Stomach (tissue), 4 donors: ENCODE results near the gene DCLK2.

Source experiments
- POLR2A ChIP-seq, 4 donors: fragments of 450-650 bp; IDR thresholded peaks; one replicate each; pipeline ENCODE4 v1.6.1; 2016; ENCODE audit warnings: antibody characterized with exemption in 4 of 4, control low read depth in 2 of 4, mild to moderate bottlenecking in 1 of 4, moderate library complexity in 1 of 4
- POLR2AphosphoS5 ChIP-seq, 3 donors: sonication (generic); formaldehyde crosslinking; IDR thresholded peaks; one replicate each; pipeline ENCODE4 v1.6.1; 2016; ENCODE audit warnings: antibody characterized with exemption in 3 of 3
- TF ChIP-seq, protein P1 (sequence below), 7 experiments: fragments of 450-650 bp in 4 of 7; fragments of 200-600 bp in 3 of 7; sonication (generic) in 3 of 7; IDR thresholded peaks; one replicate each; pipeline ENCODE4 v1.5.1; 2016 to 2019; ENCODE audit warnings: antibody characterized with exemption in 7 of 7, control low read depth in 2 of 7, mild to moderate bottlenecking in 1 of 7

DNA sequence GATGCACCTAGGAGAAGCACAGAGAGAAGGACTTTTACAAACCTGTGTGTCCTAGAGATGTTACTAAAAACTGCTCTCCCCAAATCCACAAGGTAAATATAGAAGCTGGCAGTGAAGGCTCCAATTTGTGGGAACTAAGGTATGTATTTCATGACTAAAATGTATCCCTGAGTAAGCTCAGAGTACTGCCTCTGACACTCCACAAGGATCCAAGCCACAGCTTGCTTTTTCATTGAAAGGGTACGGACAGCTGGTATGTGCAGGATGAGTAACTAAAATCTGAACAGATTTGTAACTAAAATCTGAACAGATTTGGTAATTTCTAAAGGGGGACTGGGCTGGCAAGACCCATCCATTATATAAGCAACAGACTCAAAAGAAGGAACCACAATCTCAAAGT lies 187.6 kb downstream of the DCLK2 start:
- TF ChIP-seq POLR2A (IDR thresholded peaks at IDR 0.05) (no peak), POLR2AphosphoS5 (IDR thresholded peaks at IDR 0.05) (no peak)
- TF ChIP-seq, protein P1, sequence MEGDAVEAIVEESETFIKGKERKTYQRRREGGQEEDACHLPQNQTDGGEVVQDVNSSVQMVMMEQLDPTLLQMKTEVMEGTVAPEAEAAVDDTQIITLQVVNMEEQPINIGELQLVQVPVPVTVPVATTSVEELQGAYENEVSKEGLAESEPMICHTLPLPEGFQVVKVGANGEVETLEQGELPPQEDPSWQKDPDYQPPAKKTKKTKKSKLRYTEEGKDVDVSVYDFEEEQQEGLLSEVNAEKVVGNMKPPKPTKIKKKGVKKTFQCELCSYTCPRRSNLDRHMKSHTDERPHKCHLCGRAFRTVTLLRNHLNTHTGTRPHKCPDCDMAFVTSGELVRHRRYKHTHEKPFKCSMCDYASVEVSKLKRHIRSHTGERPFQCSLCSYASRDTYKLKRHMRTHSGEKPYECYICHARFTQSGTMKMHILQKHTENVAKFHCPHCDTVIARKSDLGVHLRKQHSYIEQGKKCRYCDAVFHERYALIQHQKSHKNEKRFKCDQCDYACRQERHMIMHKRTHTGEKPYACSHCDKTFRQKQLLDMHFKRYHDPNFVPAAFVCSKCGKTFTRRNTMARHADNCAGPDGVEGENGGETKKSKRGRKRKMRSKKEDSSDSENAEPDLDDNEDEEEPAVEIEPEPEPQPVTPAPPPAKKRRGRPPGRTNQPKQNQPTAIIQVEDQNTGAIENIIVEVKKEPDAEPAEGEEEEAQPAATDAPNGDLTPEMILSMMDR (IDR thresholded peaks at IDR 0.05): no peak
